GM21619 (cell line): ENCODE data around the gene RCN1.
"Not testable (repeated sequence)": the region's sequence is repeated elsewhere in the genome, so short reads cannot be mapped to it uniquely, and the experiment has no call there.

ENCODE experiments used
- ATAC-seq: cut with Tn5 transposase; IDR thresholded peaks from one replicate; pipeline ENCODE4 v1.9.1; 2021; ENCODE audit not compliant: unreplicated experiment

Gene RCN1

GRCh38 chr11:32090545-32091370 lies at the start of gene RCN1:
RCN1 (plus strand) TSS chr11:32091074; CDS start chr11:32091197, 123 bp downstream.
- peak; percentile 54 for ATAC-seq

GRCh38 chr11:32043737-32044136 lies 47.1 kb upstream of the RCN1 start:
- ATAC-seq = no peak

GRCh38 chr11:32044158-32044863 lies 46.6 kb upstream of the RCN1 start:
- ATAC-seq = no peak

GRCh38 chr11:32045456-32045855 lies 45.4 kb upstream of the RCN1 start:
- ATAC-seq = no peak

- ATAC-seq = no peak
These were observed 40.6 kb upstream of the RCN1 start for GRCh38 chr11:32050264-32050663.

GRCh38 chr11:32052215-32052614 lies 38.7 kb upstream of the RCN1 start:
- ATAC-seq = peak; percentile 65

GRCh38 chr11:32053151-32053888 lies 37.6 kb upstream of the RCN1 start:
- ATAC-seq = no peak

- no peak for ATAC-seq
These were observed 35.0 kb upstream of the RCN1 start for GRCh38 chr11:32055861-32056260.

GRCh38 chr11:32056438-32056837 lies 34.4 kb upstream of the RCN1 start:
- ATAC-seq = no peak

- ATAC-seq = no peak
These were observed 31.0 kb upstream of the RCN1 start for GRCh38 chr11:32059686-32060462.

- no peak for ATAC-seq
These were observed 28.3 kb upstream of the RCN1 start for GRCh38 chr11:32062540-32062939.

- not testable (repeated sequence) for ATAC-seq
These were observed 27.8 kb upstream of the RCN1 start for GRCh38 chr11:32063031-32063430.

GRCh38 chr11:32065865-32066629 lies 24.8 kb upstream of the RCN1 start:
- no peak for ATAC-seq

- no peak for ATAC-seq
These were observed 22.6 kb upstream of the RCN1 start for GRCh38 chr11:32068134-32068870.

- ATAC-seq = peak; percentile 72
These were observed 21.4 kb upstream of the RCN1 start for GRCh38 chr11:32069361-32070058.

- no peak for ATAC-seq
These were observed 20.2 kb upstream of the RCN1 start for GRCh38 chr11:32070692-32071091.

- ATAC-seq = no peak
These were observed 19.1 kb upstream of the RCN1 start for GRCh38 chr11:32071811-32072210.

GRCh38 chr11:32072872-32073643 lies 17.8 kb upstream of the RCN1 start:
- no peak for ATAC-seq
